ENCODE measurements around the gene TTC4.

Gene TTC4

DNA sequence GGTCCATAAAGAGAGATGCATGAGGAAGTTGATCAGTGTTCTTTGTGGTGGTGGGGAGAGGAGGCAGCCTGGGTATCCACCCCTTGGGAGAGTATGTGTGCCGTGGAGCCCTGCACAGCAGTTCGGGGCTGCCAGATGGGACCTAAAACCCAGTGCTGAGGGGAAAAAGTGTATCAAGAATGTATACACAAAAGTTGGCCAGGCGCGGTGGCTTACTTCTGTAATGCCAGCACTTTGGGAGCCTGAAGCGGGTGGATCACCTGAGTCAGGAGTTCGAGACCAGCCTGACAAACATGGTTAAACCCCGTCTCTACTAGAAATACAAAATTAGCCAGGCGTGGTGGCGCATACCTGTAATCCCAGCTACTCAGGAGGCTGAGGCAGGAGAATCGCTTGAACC lies 4.1 kb upstream of the TTC4 start:
- no peak for ATAC-seq
- TF ChIP-seq ZFP30 (CRISPR knock-in tag; IDR thresholded peaks at IDR 0.05) (no peak), ARNTL (CRISPR knock-in tag; IDR thresholded peaks at IDR 0.05; ENCODE audit: borderline replicate concordance, low read depth) (no peak), CSDC2 (CRISPR knock-in tag; IDR thresholded peaks at IDR 0.05) (no peak), ZFP3 (CRISPR knock-in tag; IDR thresholded peaks at IDR 0.05) (no peak), ZNF8 (CRISPR knock-in tag; IDR thresholded peaks at IDR 0.05) (no peak), TOX (CRISPR knock-in tag; IDR thresholded peaks at IDR 0.05; ENCODE audit: borderline replicate concordance) (no peak), BACH2 (CRISPR knock-in tag; IDR thresholded peaks at IDR 0.05; ENCODE audit: borderline replicate concordance) (no peak), ZC3H10 (CRISPR knock-in tag; IDR thresholded peaks at IDR 0.05) (no peak), RARB (CRISPR knock-in tag; IDR thresholded peaks at IDR 0.05) (no peak), ZNF70 (CRISPR knock-in tag; IDR thresholded peaks at IDR 0.05) (no peak), CSRNP3 (CRISPR knock-in tag; IDR thresholded peaks at IDR 0.05) (no peak), ZNF565 (CRISPR knock-in tag; conservative IDR thresholded peaks at IDR 0.05; ENCODE audit: low read depth) (no peak)
- TF ChIP-seq, protein P1, sequence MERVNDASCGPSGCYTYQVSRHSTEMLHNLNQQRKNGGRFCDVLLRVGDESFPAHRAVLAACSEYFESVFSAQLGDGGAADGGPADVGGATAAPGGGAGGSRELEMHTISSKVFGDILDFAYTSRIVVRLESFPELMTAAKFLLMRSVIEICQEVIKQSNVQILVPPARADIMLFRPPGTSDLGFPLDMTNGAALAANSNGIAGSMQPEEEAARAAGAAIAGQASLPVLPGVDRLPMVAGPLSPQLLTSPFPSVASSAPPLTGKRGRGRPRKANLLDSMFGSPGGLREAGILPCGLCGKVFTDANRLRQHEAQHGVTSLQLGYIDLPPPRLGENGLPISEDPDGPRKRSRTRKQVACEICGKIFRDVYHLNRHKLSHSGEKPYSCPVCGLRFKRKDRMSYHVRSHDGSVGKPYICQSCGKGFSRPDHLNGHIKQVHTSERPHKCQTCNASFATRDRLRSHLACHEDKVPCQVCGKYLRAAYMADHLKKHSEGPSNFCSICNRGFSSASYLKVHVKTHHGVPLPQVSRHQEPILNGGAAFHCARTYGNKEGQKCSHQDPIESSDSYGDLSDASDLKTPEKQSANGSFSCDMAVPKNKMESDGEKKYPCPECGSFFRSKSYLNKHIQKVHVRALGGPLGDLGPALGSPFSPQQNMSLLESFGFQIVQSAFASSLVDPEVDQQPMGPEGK (CRISPR knock-in tag; IDR thresholded peaks at IDR 0.05; ENCODE audit: borderline replicate concordance) = no peak

GRCh38 chr1:54714881-54715492 lies 674 bp upstream of the TTC4 start:
- ATAC-seq = peak; percentile 4; the same call in 2 of the 3 replicates
- TF ChIP-seq PPARA (CRISPR knock-in tag; IDR thresholded peaks at IDR 0.05; ENCODE audit: borderline replicate concordance) = no peak
- no peak for TF ChIP-seq TSHZ2 (CRISPR knock-in tag; IDR thresholded peaks at IDR 0.05)
- no peak for TF ChIP-seq ARNTL (CRISPR knock-in tag; IDR thresholded peaks at IDR 0.05; ENCODE audit: borderline replicate concordance, low read depth)

DNA sequence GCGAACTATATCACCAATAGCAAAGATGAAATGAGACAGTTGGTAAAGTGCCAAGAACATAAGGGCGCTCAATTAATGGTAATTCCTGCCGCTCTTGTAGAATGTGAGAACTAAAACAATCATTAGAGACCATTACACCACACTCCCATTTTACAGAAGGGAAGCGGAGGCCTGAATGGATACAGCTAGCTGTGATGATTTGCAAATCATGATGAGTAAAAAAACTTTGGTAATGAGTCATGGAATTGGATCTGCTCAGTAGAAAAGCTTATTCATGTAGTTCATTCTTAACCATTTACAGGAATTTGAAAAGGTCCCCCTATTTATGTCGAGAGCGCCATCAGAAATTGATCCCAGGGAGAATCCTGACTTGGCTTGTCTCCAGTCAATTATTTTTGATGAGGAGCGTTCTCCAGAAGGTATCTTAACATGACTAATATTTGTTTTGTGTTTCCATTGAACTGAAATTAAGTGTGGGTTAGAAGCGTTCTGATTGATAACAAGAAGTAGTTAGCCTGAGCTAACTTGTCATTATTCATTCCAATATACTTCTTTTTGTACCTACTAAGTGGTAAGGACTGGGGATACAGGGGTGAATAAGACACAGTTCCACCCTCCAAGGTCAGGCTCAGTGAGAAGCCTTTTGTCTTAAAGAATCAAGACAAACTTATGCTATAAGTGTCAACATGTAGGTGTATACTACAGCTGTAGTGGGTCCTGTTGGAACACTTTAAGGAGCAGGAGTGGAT lies 812 bp downstream of the TTC4 start:
- TF ChIP-seq PPARA (CRISPR knock-in tag; IDR thresholded peaks at IDR 0.05; ENCODE audit: borderline replicate concordance) (no peak), ISL1 (CRISPR knock-in tag; IDR thresholded peaks at IDR 0.05) (0 out of 2 replicates have a peak, but pooled peaks have one; percentile 3), ZC3H10 (CRISPR knock-in tag; IDR thresholded peaks at IDR 0.05) (no peak), TOX (CRISPR knock-in tag; IDR thresholded peaks at IDR 0.05; ENCODE audit: borderline replicate concordance) (no peak), CREB5 (CRISPR knock-in tag; IDR thresholded peaks at IDR 0.05; ENCODE audit: low read depth) (0 out of 2 replicates have a peak, but pooled peaks have one; percentile 38), TCF4 (CRISPR knock-in tag; IDR thresholded peaks at IDR 0.05; ENCODE audit: borderline replicate concordance) (no peak)
- peak; percentile 37 for ATAC-seq

- no peak for ATAC-seq
- TF ChIP-seq CREB5 (CRISPR knock-in tag; IDR thresholded peaks at IDR 0.05; ENCODE audit: low read depth) = no peak
- no peak for TF ChIP-seq GLIS3 (CRISPR knock-in tag; IDR thresholded peaks at IDR 0.05)
- no peak for TF ChIP-seq BACH2 (CRISPR knock-in tag; IDR thresholded peaks at IDR 0.05; ENCODE audit: borderline replicate concordance)
- no peak for TF ChIP-seq ZC3H10 (CRISPR knock-in tag; IDR thresholded peaks at IDR 0.05)
- TF ChIP-seq PPARA (CRISPR knock-in tag; IDR thresholded peaks at IDR 0.05; ENCODE audit: borderline replicate concordance) = no peak
- no peak for TF ChIP-seq ESRRG (CRISPR knock-in tag; IDR thresholded peaks at IDR 0.05)
- no peak for TF ChIP-seq TSHZ2 (CRISPR knock-in tag; IDR thresholded peaks at IDR 0.05)
- no peak for TF ChIP-seq ZFP3 (CRISPR knock-in tag; IDR thresholded peaks at IDR 0.05)
- no peak for TF ChIP-seq ZNF565 (CRISPR knock-in tag; conservative IDR thresholded peaks at IDR 0.05; ENCODE audit: low read depth)
- no peak for TF ChIP-seq SNAI2 (CRISPR knock-in tag; IDR thresholded peaks at IDR 0.05)
- no peak for TF ChIP-seq TCF4 (CRISPR knock-in tag; IDR thresholded peaks at IDR 0.05; ENCODE audit: borderline replicate concordance)
- no peak for TF ChIP-seq TOX (CRISPR knock-in tag; IDR thresholded peaks at IDR 0.05; ENCODE audit: borderline replicate concordance)
Observed at GRCh38 chr1:54721719-54722118, 6.1 kb downstream of the TTC4 start.

Data from SK-N-SH treated with all-trans-retinoic acid at 6 μM for 48 hours (cell line).